ENCODE measurements around the gene BHLHE40. TPM values are rescaled to one million over a fixed set of nuclear protein-coding genes. Genes with fewer than 3 reads are reported as not detected.

Gene BHLHE40
- total and polyA plus RNA-seq, 2 of the 13 experiments (the other 11 are each of a cell fraction or from before 2014, with no cell fraction given) = 1.8 to 51.0 TPM

DNA sequence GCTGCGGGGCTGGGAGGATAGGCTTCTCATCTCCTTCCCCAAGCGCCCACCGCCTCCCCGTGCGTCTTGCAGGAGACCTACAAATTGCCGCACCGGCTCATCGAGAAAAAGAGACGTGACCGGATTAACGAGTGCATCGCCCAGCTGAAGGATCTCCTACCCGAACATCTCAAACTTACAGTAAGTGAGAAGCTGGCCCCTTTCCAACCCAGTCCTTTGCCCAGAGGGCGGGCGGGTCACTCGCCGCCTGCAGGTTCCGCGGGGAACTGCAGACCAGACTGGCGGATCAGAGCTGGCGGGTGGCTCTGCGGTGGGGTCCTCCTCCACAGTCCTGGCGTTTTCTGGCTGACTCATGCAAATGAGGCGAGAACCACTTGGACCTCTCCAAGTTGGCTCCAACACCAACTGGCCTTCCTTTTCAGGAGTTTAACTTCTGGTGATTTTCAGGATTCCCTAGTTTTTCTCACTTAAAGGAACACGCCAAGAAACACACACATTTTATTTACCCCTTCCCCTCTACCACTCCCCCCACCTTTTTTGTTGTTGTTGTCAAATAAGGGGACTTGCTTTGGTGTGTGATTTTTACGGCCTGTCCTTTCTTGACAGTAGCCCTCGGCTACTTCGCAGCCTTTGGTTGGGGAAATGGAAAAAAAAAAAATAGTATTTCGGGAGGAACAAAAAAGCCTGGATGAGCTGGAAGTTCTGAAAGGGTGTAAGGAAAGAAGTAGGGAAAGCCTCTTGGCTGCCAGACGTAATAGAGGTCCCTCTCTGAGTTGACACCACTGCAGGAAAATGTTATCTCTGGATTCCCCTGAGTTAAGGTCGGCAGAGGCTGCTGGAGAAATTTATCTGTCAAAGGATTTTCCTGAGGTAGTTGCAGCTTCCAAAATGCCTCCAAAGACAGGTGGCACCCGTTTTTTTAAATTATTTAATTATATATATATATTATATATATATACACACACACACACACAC, 1.3 kb downstream of the BHLHE40 start (continued):
- TF ChIP-seq, protein P1, sequence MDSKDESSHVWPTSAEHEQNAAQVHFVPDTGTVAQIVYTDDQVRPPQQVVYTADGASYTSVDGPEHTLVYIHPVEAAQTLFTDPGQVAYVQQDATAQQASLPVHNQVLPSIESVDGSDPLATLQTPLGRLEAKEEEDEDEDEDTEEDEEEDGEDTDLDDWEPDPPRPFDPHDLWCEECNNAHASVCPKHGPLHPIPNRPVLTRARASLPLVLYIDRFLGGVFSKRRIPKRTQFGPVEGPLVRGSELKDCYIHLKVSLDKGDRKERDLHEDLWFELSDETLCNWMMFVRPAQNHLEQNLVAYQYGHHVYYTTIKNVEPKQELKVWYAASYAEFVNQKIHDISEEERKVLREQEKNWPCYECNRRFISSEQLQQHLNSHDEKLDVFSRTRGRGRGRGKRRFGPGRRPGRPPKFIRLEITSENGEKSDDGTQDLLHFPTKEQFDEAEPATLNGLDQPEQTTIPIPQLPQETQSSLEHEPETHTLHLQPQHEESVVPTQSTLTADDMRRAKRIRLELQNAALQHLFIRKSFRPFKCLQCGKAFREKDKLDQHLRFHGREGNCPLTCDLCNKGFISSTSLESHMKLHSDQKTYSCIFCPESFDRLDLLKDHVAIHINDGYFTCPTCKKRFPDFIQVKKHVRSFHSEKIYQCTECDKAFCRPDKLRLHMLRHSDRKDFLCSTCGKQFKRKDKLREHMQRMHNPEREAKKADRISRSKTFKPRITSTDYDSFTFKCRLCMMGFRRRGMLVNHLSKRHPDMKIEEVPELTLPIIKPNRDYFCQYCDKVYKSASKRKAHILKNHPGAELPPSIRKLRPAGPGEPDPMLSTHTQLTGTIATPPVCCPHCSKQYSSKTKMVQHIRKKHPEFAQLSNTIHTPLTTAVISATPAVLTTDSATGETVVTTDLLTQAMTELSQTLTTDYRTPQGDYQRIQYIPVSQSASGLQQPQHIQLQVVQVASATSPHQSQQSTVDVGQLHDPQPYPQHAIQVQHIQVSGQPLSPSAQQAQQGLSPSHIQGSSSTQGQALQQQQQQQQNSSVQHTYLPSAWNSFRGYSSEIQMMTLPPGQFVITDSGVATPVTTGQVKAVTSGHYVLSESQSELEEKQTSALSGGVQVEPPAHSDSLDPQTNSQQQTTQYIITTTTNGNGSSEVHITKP (CRISPR knock-in tag; IDR thresholded peaks at IDR 0.05; ENCODE audit: low read depth) = no peak
- TF ChIP-seq ZNF710 (CRISPR knock-in tag; IDR thresholded peaks at IDR 0.05; ENCODE audit: borderline replicate concordance) (0 out of 2 replicates have a peak, but pooled peaks have one; percentile 34), ZNF614 (CRISPR knock-in tag; IDR thresholded peaks at IDR 0.05; ENCODE audit: borderline replicate concordance) (no peak), ZNF580 (CRISPR knock-in tag; IDR thresholded peaks at IDR 0.05; ENCODE audit: borderline replicate concordance, low read depth) (peak; percentile 43; the same call in 1 of the 2 replicates), NR2C2 (CRISPR knock-in tag; IDR thresholded peaks at IDR 0.05; ENCODE audit: borderline replicate concordance) (no peak), SAFB2 (CRISPR knock-in tag; IDR thresholded peaks at IDR 0.05; ENCODE audit: borderline replicate concordance, low read depth) (no peak), ZNF512 (CRISPR knock-in tag; IDR thresholded peaks at IDR 0.05) (no peak), ZNF781 (CRISPR knock-in tag; IDR thresholded peaks at IDR 0.05; ENCODE audit: borderline replicate concordance, not compliant biosample characterization) (no peak), GATAD2A (CRISPR knock-in tag; IDR thresholded peaks at IDR 0.05) (peak; percentile 67), HOXA5 (CRISPR knock-in tag; IDR thresholded peaks at IDR 0.05) (peak; percentile 55; the same call in 1 of the 2 replicates), ZBTB38 (CRISPR knock-in tag; IDR thresholded peaks at IDR 0.05) (peak; percentile 62), ZNF280B (CRISPR knock-in tag; IDR thresholded peaks at IDR 0.05; ENCODE audit: borderline replicate concordance) (no peak), NONO (IDR thresholded peaks at IDR 0.05) (no peak), NONO (CRISPR knock-in tag; conservative IDR thresholded peaks at IDR 0.05) (no peak), NFRKB (IDR thresholded peaks at IDR 0.05) (no peak)
